GM23338 (cell line): ENCODE measurements around the gene CSPG4.
"Not testable (repeated sequence)": the region's sequence is repeated elsewhere in the genome, so short reads cannot be mapped to it uniquely, and the experiment has no call there.

Experiments
- CREB1 ChIP-seq: fragments of 250-450 bp; sonication (Bioruptor Pico); IDR thresholded peaks from 2 replicates; pipeline ENCODE4 v1.5.0; 2020; ENCODE audit warnings: low read depth, mild to moderate bottlenecking, moderate library complexity
- CTCF ChIP-seq, 2 experiments: fragments of 200-600 bp in 1 of 2; sonication (generic) in 1 of 2; conservative IDR thresholded peaks; 2 replicates each; pipeline versions ENCODE4 v1.5.1 to v1.6.1; 2016 to 2017; ENCODE audit warnings: antibody characterized with exemption in 2 of 2, low read depth in 2 of 2, mild to moderate bottlenecking in 2 of 2, moderate library complexity in 1 of 2
- ETS1 ChIP-seq: IDR thresholded peaks from 2 replicates; pipeline ENCODE4 v1.6.1; 2016; ENCODE audit warnings: antibody characterized with exemption
- EZH2 ChIP-seq: fragments of 200-600 bp; sonication (generic); IDR thresholded peaks from one replicate; pipeline ENCODE4 v1.8.0; 2017; ENCODE audit warnings: antibody characterized with exemption, mild to moderate bottlenecking, low read depth; ENCODE audit not compliant: unreplicated experiment
- EZH2phosphoT487 ChIP-seq: fragments of 200-600 bp; sonication (generic); IDR thresholded peaks from one replicate; pipeline ENCODE4 v1.8.1; 2018; ENCODE audit warnings: antibody characterized with exemption; ENCODE audit not compliant: unreplicated experiment
- NANOG ChIP-seq: IDR thresholded peaks from 2 replicates; pipeline ENCODE4 v1.6.1; 2016; ENCODE audit warnings: antibody characterized with exemption, borderline replicate concordance
- POLR2AphosphoS5 ChIP-seq: IDR thresholded peaks from 2 replicates; pipeline ENCODE4 v1.6.1; 2016; ENCODE audit warnings: antibody characterized with exemption, low read depth
- STAT1 ChIP-seq: IDR thresholded peaks from one replicate; pipeline ENCODE4 v1.6.1; 2016; ENCODE audit warnings: antibody characterized with exemption; ENCODE audit not compliant: unreplicated experiment
- ZNF114 ChIP-seq: fragments of 250-450 bp; sonication (Bioruptor Pico); IDR thresholded peaks from 2 replicates; pipeline ENCODE4 v1.5.0; 2020; ENCODE audit warnings: mild to moderate bottlenecking, moderate library complexity
- ZNF331 ChIP-seq: fragments of 250-450 bp; sonication (Bioruptor Pico); IDR thresholded peaks from 2 replicates; pipeline ENCODE4 v1.5.0; 2020; ENCODE audit warnings: low read depth, mild to moderate bottlenecking, moderate library complexity
- ZNF462 ChIP-seq: fragments of 250-450 bp; sonication (Bioruptor Pico); IDR thresholded peaks from 2 replicates; pipeline ENCODE4 v1.5.0; 2020; ENCODE audit warnings: mild to moderate bottlenecking, moderate library complexity
- TF ChIP-seq, protein P1 (sequence below): IDR thresholded peaks from one replicate; pipeline ENCODE4 v1.6.1; 2018; ENCODE audit warnings: antibody characterized with exemption; ENCODE audit not compliant: unreplicated experiment

GRCh38 chr15:75730376-75731247 is 18.0 kb upstream of the CSPG4 start:
- not testable (repeated sequence) for TF ChIP-seq EZH2phosphoT487; ZNF331 (CRISPR knock-in tag); CTCF (conservative IDR thresholded peaks at IDR 0.05; ENCODE audit: low read depth in 2 of 2); NANOG; STAT1; POLR2AphosphoS5; EZH2; CREB1 (CRISPR knock-in tag); ETS1; ZNF114; ZNF462 (CRISPR knock-in tag)
- TF ChIP-seq, protein P1, sequence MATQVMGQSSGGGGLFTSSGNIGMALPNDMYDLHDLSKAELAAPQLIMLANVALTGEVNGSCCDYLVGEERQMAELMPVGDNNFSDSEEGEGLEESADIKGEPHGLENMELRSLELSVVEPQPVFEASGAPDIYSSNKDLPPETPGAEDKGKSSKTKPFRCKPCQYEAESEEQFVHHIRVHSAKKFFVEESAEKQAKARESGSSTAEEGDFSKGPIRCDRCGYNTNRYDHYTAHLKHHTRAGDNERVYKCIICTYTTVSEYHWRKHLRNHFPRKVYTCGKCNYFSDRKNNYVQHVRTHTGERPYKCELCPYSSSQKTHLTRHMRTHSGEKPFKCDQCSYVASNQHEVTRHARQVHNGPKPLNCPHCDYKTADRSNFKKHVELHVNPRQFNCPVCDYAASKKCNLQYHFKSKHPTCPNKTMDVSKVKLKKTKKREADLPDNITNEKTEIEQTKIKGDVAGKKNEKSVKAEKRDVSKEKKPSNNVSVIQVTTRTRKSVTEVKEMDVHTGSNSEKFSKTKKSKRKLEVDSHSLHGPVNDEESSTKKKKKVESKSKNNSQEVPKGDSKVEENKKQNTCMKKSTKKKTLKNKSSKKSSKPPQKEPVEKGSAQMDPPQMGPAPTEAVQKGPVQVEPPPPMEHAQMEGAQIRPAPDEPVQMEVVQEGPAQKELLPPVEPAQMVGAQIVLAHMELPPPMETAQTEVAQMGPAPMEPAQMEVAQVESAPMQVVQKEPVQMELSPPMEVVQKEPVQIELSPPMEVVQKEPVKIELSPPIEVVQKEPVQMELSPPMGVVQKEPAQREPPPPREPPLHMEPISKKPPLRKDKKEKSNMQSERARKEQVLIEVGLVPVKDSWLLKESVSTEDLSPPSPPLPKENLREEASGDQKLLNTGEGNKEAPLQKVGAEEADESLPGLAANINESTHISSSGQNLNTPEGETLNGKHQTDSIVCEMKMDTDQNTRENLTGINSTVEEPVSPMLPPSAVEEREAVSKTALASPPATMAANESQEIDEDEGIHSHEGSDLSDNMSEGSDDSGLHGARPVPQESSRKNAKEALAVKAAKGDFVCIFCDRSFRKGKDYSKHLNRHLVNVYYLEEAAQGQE = not testable (repeated sequence)
